ENCODE results near the gene MAP4K4. TPM values are rescaled to one million over a fixed set of nuclear protein-coding genes. Genes with fewer than 3 reads are reported as not detected.

MAP4K4 gene
- total and polyA plus RNA-seq, 8 donors: 9.7 to 38.7 (median 15.3) TPM

GRCh38 chr2:101847661-101848339 lies 150.3 kb downstream of the MAP4K4 start:
- no peaks in the 10 kb centered on the region for H3K27me3 ChIP-seq
- FAIRE-seq (no peak), ATAC-seq (no peak), DNase-seq (no peak)
- intact Hi-C loops (cut with DNase I): loop anchor here in 1 of 3 donors (10.0 kb wide), 2 partner anchors 333 to 433 kb away; no protein-coding TSS in a partner anchor
- peaks cover 0 to 22% (median 3%) of the 10 kb centered on the region in 3 donors for H3K36me3 ChIP-seq
- TF ChIP-seq CTCF (IDR thresholded peaks at IDR 0.05): no peak
- 83 to 88% methylated on average over 4 of the region's 4 CpGs for WGBS, 2 donors
- H3K27ac ChIP-seq: no peak overlapping the region
- H3K4me3 ChIP-seq: no peak overlapping the region
- H3K9me3 ChIP-seq: no peaks in the 10 kb centered on the region
- no peaks in the 10 kb centered on the region for H3K4me1 ChIP-seq

- TF ChIP-seq CTCF (IDR thresholded peaks at IDR 0.05): no peak
- Histone ChIP-seq H3K36me3 (peaks cover 0 to 16% (median 3%) of the 10 kb centered on the region in 3 donors), H3K9me3 (no peaks in the 10 kb centered on the region), H3K27me3 (no peaks in the 10 kb centered on the region), H3K4me1 (no peaks in the 10 kb centered on the region), H3K4me3 (no peak overlapping the region), H3K27ac (no peak overlapping the region)
- intact Hi-C loops (cut with DNase I): loop anchor here in 1 of 3 donors (10.0 kb wide), 2 partner anchors 334 to 434 kb away; no protein-coding TSS in a partner anchor
- no peak for FAIRE-seq
- WGBS, 2 donors: 88 to 89% methylated on average over 6 of the region's 6 CpGs
- DNase-seq: no peak
- ATAC-seq: no peak
These were observed 151.4 kb downstream of the MAP4K4 start for GRCh38 chr2:101848769-101849410.

- WGBS, 2 donors: 83 to 93% methylated on average over 2 of the region's 2 CpGs
- ATAC-seq (no peak), DNase-seq (no peak), FAIRE-seq (no peak)
- H3K4me1 ChIP-seq: no peaks in the 10 kb centered on the region
- H3K27ac ChIP-seq: no peak overlapping the region
- no peaks in the 10 kb centered on the region for H3K27me3 ChIP-seq
- no peaks in the 10 kb centered on the region for H3K9me3 ChIP-seq
- no peak overlapping the region for H3K4me3 ChIP-seq
- peaks cover 0 to under 1% (median 0%) of the 10 kb centered on the region in 3 donors for H3K36me3 ChIP-seq
- intact Hi-C loops (cut with DNase I): no loop called here
- no peak for TF ChIP-seq CTCF (IDR thresholded peaks at IDR 0.05)
These were observed 152.9 kb downstream of the MAP4K4 start for GRCh38 chr2:101850450-101850849.

GRCh38 chr2:101850991-101851390 lies 153.5 kb downstream of the MAP4K4 start:
- WGBS, 2 donors: 42% methylated on average over 2 of the region's 2 CpGs
- no peak for ATAC-seq
- TF ChIP-seq CTCF (IDR thresholded peaks at IDR 0.05): no peak
- Histone ChIP-seq H3K27me3 (no peaks in the 10 kb centered on the region), H3K27ac (no peak overlapping the region), H3K4me1 (no peaks in the 10 kb centered on the region), H3K9me3 (no peaks in the 10 kb centered on the region), H3K4me3 (no peak overlapping the region), H3K36me3 (no peaks in the 10 kb centered on the region)
- DNase-seq: no peak
- intact Hi-C loops (cut with DNase I): no loop called here
- no peak for FAIRE-seq

- H3K9me3 ChIP-seq: no peaks in the 10 kb centered on the region
- no peak overlapping the region for H3K4me3 ChIP-seq
- no peaks in the 10 kb centered on the region for H3K27me3 ChIP-seq
- TF ChIP-seq CTCF (IDR thresholded peaks at IDR 0.05): no peak
- intact Hi-C loops (cut with DNase I): no loop called here
- no peaks in the 10 kb centered on the region for H3K36me3 ChIP-seq
- H3K27ac ChIP-seq: no peak overlapping the region
- DNase-seq: no peak
- FAIRE-seq: no peak
- WGBS, 2 donors: 45 to 49% methylated on average over 2 of the region's 2 CpGs
- ATAC-seq: no peak
- no peaks in the 10 kb centered on the region for H3K4me1 ChIP-seq
These were observed 155.3 kb downstream of the MAP4K4 start for GRCh38 chr2:101852824-101853223.

Data from pancreas (tissue), 10 donors.